ENCODE measurements around the gene TANGO6.

The TANGO6 gene

DNA sequence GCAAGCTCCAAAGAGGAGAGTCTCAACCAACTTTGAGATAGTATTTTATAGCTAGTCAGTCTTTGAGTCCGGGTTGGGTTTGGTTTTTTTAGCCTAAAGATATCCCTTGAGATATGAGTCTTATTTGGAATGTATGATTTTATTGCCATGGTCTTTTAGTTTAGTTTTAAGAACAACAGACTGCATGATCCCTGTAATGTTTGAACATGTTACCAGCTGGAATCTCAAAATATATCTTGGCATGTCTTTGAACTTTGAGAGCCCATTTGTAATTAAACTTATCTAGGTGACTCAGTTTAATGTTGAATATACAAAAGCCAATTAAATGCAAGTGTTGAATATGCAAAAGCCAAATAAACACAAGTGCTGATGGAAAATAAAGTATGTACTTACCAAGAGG lies 100.6 kb downstream of the TANGO6 start:
- no peak for DNase-seq
- in situ Hi-C loops (cut with HindIII; ENCODE audit: low pct_ligation_motif_present, low pct_unique_long_range_greater_than_20kb, low sequenced_read_pairs): no loop called here

GRCh38 chr16:68948230-68948910 lies 105.0 kb downstream of the TANGO6 start:
- peak; percentile 12 for DNase-seq
- in situ Hi-C loops (cut with HindIII; ENCODE audit: low pct_ligation_motif_present, low pct_unique_long_range_greater_than_20kb, low sequenced_read_pairs): no loop called here

- peak; percentile 30 for DNase-seq
- in situ Hi-C loops (cut with HindIII; ENCODE audit: low pct_ligation_motif_present, low pct_unique_long_range_greater_than_20kb, low sequenced_read_pairs): no loop called here
Measured at GRCh38 chr16:68951991-68952877, 108.9 kb downstream of the TANGO6 start.

DNA sequence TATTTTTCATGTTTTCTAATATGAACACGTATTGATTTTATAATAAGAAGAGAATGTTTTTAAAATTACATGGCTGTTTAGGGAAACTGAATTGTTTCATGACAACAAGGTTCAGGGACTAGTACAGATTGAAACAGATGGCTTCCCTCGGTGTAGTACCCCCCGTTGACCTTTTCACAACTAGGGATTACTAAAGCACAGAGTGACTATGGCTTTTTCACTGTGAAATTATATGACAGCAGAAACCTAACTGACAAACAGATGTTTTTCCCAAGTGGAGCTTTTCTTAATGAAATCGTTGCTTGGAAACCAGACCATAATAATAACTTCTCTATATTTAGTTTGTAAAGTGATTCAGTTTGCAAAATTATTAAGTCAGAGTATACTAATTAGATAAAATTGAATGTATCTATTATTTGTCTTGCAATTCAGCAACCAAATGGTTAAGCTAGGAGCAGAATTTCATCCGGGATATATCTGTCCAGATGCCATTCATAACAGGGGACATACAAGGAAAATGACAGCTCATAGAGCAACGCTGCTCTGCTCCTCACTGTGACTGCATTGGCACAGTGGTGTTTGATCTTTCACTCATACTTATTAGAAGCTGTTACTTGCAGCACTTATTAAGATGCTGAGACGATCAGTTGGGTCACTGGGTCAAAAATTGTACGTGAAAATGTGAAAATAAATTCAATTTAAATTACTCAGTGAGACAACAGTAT lies 111.7 kb downstream of the TANGO6 start:
- in situ Hi-C loops (cut with HindIII; ENCODE audit: low pct_ligation_motif_present, low pct_unique_long_range_greater_than_20kb, low sequenced_read_pairs): no loop called here
- DNase-seq: no peak

DNA sequence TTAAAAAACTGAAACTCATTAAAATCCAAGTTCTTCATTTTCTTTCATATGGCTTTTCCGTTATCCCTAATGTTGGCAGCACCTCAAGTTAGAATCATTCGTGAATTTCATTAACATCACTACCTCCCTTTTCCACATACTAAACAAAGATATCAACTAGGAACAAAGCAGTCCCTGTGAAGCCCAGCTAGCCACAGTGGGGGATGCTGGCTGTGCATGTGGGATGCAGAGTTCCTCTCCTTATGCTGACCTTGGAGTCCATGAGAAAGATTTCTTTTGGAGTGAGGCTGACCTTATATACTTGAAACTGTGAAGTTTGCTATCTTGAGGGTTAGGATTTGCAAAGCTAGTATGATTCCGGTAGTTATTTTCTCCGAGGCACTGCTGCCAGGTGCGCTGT lies 117.6 kb downstream of the TANGO6 start:
- no peak for DNase-seq
- in situ Hi-C loops (cut with HindIII; ENCODE audit: low pct_ligation_motif_present, low pct_unique_long_range_greater_than_20kb, low sequenced_read_pairs): no loop called here

DNA sequence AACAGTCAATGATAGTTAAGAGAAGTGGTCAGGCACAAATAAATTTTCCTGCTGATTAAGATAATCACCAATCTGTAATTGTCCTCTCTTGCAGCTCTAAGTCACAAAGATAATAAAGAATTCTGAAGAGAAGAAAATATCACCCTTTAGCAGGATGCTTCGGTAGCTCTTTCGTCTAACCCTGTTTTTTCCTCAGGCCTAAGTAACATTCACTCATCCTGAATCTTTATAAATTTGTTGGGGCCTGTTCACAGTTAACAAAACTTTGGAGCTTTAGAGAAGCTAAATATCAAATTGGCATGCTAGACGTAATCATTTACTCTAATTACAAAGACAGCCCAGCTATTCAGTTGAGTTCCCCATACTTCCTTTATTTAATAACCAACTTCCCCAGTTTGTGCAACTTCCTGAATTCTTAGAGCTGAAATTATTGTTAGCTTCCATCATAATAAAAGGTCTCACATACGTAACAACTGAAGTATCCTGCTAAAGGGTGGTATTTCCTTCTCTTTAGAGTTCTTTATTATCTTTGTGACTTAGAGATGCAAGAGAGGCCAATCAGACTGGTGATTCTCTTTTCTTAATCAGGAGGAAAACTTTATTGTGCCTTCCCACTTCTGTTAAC lies 118.6 kb downstream of the TANGO6 start:
- no peak for DNase-seq

DNA sequence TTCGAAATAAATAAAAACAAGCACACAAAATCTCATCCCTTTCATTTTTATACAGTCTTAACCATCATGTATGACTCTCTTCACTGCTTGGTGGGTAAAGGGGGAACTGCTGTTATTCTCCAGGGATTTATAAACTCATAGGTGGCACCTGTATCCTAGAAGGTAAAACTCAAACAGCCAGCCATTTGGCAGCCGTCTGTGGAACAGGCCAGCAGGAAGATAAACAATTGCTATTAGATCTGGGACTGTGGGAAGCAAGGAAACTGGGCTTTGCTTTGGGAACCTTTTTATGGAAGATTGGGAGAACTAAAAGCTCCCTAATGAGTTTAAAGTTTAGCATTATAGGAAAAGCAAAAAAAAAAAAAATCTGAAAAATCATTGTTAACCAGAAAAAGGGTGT lies 126.0 kb downstream of the TANGO6 start:
- in situ Hi-C loops (cut with HindIII; ENCODE audit: low pct_ligation_motif_present, low pct_unique_long_range_greater_than_20kb, low sequenced_read_pairs): no loop called here
- DNase-seq: no peak

More for the DNA sequence above, 118.6 kb downstream of the TANGO6 start:
- in situ Hi-C loops (cut with HindIII; ENCODE audit: low pct_ligation_motif_present, low pct_unique_long_range_greater_than_20kb, low sequenced_read_pairs): no loop called here

GRCh38 chr16:68972013-68972412 lies 128.7 kb downstream of the TANGO6 start:
- no peak for DNase-seq
- in situ Hi-C loops (cut with HindIII; ENCODE audit: low pct_ligation_motif_present, low pct_unique_long_range_greater_than_20kb, low sequenced_read_pairs): no loop called here

DNA sequence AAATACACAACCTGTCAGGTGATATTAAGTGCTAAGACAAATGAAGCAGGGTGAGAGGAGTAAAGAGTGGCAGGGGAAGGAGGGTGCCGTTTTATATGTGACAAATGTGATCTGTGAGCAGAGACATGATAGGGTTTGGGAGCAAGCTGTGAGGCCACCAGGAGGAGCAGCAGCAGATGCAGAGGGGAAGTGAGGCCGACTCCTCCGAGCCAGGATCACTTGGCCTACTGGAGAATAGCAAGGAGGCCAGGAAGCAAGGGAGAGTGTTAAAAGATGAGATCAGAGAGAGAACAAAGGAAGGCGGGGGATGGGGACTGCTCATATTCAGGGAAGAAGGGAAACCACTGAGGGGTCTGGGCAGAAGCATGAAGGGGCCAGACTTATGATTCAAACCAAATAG lies 129.4 kb downstream of the TANGO6 start:
- in situ Hi-C loops (cut with HindIII; ENCODE audit: low pct_ligation_motif_present, low pct_unique_long_range_greater_than_20kb, low sequenced_read_pairs): no loop called here
- peak; percentile 84 for DNase-seq

DNA sequence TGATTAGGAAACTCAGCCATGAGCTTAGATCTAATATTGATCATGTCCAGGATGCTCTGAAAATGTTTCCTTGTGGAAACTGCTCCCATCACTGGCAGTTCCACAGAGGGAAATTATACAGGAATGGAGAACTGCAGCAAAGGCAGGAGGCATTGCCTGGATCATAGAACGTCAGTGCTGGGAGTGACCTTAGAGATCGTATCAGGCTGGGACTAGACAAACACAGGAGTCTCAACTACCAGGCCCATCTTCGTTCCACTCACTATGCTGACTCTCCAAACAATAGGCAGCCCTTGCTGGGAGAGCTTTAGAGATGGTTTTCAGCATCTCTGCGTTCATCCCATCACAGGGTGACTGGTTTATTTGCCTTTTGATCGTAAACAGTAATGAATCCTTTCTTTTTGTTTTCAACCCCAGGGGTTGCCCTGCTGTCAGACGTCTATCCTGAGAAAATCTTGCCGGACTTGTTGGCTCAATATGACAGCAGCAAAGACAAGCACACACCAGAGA lies 130.3 kb downstream of the TANGO6 start:
- in situ Hi-C loops (cut with HindIII; ENCODE audit: low pct_ligation_motif_present, low pct_unique_long_range_greater_than_20kb, low sequenced_read_pairs): no loop called here
- no peak for DNase-seq

DNA sequence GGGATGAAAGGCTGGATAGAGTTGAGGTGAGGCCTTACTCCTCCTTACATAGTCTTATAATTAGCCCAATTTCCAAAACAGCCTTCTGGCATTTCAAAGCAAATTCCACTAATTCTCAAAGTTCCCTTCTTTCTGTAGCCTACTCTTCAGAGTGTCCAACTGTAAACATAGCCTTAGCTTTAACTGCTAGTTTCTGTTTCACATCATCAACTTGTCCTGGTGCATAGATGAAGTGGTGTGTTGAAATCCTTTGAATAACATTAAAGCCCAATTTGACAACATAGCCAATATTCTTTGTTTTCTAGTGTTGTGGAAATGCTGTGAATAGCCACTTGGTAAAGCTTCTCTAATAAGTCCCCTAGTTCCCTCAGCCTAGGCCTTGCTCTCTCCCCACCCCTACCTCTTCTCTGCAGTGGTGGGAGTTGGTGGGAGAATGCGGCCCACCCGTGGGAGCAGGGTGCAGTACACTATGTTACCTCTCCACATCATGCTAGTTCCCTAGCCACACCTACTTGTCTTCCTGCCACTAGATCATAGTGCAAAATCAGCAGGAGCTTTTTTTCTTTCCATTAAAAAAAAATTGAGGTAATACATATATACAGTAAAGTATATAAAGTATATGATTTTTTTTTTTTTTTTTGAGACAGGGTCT lies 135.1 kb downstream of the TANGO6 start:
- in situ Hi-C loops (cut with HindIII; ENCODE audit: low pct_ligation_motif_present, low pct_unique_long_range_greater_than_20kb, low sequenced_read_pairs): no loop called here

GRCh38 chr16:68980695-68981315 lies 137.5 kb downstream of the TANGO6 start:
- in situ Hi-C loops (cut with HindIII; ENCODE audit: low pct_ligation_motif_present, low pct_unique_long_range_greater_than_20kb, low sequenced_read_pairs): no loop called here

More for the DNA sequence above, 135.1 kb downstream of the TANGO6 start:
- DNase-seq: no peak

DNA sequence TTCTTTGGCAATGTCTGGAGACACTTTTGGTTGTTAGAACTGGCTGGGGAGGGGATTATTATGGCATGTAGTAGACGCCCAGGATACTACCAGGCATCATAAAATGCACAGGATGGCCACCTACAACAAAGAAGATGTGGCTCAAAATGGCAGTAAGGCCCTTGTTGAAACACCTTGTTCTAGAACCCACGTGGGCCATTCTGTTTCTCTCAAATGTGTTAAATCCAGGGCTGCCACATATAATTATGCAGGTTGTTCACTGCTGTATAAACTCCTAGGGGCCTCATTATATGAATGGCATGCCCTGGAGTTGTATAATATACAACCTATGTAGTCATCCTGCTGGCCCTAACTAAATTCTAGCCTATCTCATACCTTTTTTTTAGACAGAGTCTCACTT lies 138.6 kb downstream of the TANGO6 start:
- in situ Hi-C loops (cut with HindIII; ENCODE audit: low pct_ligation_motif_present, low pct_unique_long_range_greater_than_20kb, low sequenced_read_pairs): no loop called here
- DNase-seq: no peak

More at GRCh38 chr16:68980695-68981315, 137.5 kb downstream of the TANGO6 start:
- DNase-seq: no peak

DNA sequence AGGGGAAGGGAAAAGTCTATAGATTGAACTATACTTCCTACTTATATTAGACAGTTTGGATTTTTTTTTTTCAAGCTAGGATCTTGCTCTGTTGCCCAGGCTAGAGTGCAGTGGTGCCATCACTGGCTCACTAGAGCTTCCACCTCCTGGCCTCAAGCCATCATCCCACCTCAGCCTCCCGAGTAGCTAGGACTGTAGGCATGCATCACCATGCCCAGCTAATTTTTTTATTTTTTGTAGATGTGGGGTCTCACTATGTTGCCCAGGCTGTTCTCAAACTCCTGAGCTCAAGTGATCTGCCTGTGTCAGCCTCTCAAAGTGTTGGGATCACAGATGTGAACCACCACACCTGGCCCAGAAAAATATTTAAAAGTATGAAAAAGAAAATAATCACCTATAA lies 141.1 kb downstream of the TANGO6 start:
- in situ Hi-C loops (cut with HindIII; ENCODE audit: low pct_ligation_motif_present, low pct_unique_long_range_greater_than_20kb, low sequenced_read_pairs): no loop called here
- DNase-seq: no peak

DNA sequence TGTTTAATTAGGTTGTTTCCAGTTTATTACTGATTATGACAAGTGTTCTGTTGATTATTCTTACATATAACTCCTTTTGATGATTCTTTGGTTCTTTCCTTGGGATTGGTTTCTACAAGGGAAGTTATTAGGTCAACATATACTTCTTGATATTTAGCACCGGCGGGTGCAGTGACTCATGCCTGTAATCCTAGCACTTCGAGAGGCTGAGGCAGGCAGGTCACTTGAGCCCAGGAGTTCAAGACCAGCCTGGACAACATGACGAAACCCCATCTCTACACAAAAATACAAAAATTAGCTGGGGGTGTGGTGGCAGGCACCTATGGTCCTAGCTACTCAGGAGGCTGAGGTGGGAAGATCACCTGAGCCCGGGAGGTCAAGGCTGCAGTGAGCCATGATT lies 141.9 kb downstream of the TANGO6 start:
- DNase-seq: no peak
- in situ Hi-C loops (cut with HindIII; ENCODE audit: low pct_ligation_motif_present, low pct_unique_long_range_greater_than_20kb, low sequenced_read_pairs): no loop called here

GRCh38 chr16:68985855-68986254 lies 142.5 kb downstream of the TANGO6 start:
- in situ Hi-C loops (cut with HindIII; ENCODE audit: low pct_ligation_motif_present, low pct_unique_long_range_greater_than_20kb, low sequenced_read_pairs): no loop called here
- DNase-seq: no peak

DNA sequence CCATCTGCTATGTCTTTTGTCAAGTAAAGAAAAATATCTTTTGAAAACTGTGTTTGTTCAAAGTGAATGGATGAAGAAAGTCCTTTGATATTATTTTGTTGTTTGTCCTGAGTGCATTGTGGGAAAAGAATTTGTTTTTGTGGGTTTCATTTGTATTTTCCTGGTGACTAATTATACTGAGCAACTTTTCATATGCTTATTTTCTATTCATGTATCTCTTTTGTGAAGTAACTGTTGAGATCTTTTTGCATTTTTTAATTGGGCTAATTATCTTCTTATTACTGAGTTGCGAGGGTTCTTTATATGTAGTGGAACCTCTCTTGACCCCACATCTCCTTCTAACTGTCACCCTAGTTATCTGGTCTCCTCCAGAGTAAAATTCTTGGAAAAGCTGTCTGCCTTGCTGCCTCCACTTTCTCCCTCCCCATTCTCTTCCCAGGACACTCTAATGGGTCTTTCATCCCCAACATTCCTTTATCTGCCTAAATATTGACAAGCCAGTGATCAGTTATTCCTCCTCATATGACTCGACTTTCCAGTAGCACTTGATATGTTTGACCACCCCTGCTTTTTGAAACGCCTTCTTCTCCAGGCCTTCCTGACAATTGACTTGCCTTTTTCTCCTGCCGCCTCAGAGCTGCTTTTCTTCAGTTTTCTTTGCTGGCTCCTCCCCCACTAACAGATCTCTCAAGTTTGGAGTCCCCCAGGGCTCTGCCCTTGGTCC lies 144.6 kb downstream of the TANGO6 start:
- no peak for DNase-seq
- in situ Hi-C loops (cut with HindIII; ENCODE audit: low pct_ligation_motif_present, low pct_unique_long_range_greater_than_20kb, low sequenced_read_pairs): no loop called here

Data from ACHN (cell line).